Colonic mucosa (tissue), 4 donors: Measurements from ENCODE around the gene HSF2BP. TPM values are rescaled to one million over a fixed set of nuclear protein-coding genes. Genes with fewer than 3 reads are reported as not detected.
"Not testable (repeated sequence)": the region's sequence is repeated elsewhere in the genome, so short reads cannot be mapped to it uniquely, and the experiment has no call there.

Experiments used
- DNase-seq: peaks from one replicate; pipeline ENCODE4 v3.0.0-alpha.2; 2020
- H3K27ac ChIP-seq: fragments of 200-600 bp; one replicate; pipeline ENCODE4 v1.8.0; 2021
- H3K27me3 ChIP-seq: fragments of 200-600 bp; one replicate; pipeline ENCODE4 v1.8.0; 2021
- H3K36me3 ChIP-seq: fragments of 200-600 bp; one replicate; pipeline ENCODE4 v1.8.0; 2021
- H3K4me1 ChIP-seq: fragments of 200-600 bp; one replicate; pipeline ENCODE4 v1.8.0; 2021; ENCODE audit warnings: mild to moderate bottlenecking
- H3K4me3 ChIP-seq: fragments of 200-600 bp; one replicate; pipeline ENCODE4 v1.8.0; 2021
- H3K9ac ChIP-seq, 2 donors: one replicate each; pipeline ENCODE4 v1.7.0; 2013; ENCODE audit warnings: control low read depth in 2 of 2, low read depth in 2 of 2, low read length in 2 of 2
- H3K9me3 ChIP-seq: fragments of 200-600 bp; one replicate; pipeline ENCODE4 v1.8.0; 2021
- intact Hi-C: fragments of 100-400 bp; cut with DNase I; formaldehyde crosslinking; loops from one replicate; pipeline ENCODE4 v1.14.1; 2022
- total RNA-seq, 2 donors: library from RNA; stranded (reverse); fragmentation: NEBNext Ultra II Directional in 1 of 2; extraction: Animal tissue kit (Norgen Biotek cat#: 25700) in 1 of 2; gene quantifications; one replicate each; pipeline ENCODE4 v1.2.1, GENCODE V29; 2021
- donor health status: healthy.
- donor health status: DM: no; HTN: no; CAD: no.
- donor health status: DM: no; HTN: no; CAD: no.

The HSF2BP gene
- total RNA-seq, 2 donors from 2014 or later, result 0.45 TPM; not detected in 1

DNA sequence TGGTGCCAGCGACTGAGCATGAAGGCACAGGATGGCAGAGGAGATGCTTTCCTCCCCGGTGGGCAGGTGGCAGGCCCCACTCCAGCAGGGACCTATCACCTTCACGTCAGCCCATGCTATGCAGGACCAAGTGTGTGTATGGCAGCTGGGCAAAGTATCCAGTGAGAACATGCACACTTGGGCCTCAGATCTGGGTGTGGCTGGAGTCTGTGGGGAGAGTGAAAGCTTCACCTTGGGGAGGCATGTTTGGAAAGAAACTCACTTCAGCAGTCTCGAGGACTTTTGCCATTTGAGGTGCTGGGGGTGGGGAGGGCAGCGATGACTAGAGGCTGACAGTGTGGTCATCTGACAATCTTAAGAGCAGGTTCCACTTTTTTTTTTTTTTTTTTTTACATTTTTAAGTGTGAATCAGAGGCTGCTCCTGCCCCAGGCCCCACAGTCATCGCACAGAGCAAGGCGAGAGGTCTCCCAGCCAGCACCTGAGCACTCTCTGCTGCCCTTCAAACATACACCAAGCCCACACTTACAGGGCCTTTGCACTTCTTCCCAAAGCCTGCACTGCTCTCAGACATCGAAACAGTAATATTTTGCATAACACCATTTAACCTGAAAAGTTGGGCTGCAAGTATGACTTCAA lies 136.7 kb downstream of the HSF2BP start:
- intact Hi-C loops, H3K9ac ChIP-seq, H3K4me3 ChIP-seq, H3K9me3 ChIP-seq, H3K4me1 ChIP-seq, H3K36me3 ChIP-seq, DNase-seq, H3K27me3 ChIP-seq, H3K27ac ChIP-seq: not testable (repeated sequence)

DNA sequence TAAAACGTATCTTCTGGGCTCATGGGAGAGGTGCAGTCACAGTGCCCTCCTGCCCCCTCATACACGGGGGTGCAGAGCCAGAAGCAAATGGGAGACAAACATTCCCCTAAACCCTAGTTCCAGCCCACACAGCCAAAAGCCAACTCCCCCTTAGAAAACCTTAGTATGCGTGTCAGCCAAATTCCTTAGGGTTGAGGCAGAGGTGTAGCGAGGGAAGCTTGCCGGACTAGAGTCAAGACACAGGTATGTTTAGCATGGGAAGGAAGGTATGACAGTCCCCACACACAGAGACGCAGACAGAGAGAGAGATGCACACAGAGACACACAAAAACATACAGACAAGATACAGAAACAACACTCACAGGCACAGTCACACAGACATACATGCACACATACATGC lies 141.6 kb downstream of the HSF2BP start:
- intact Hi-C loops, DNase-seq, H3K27me3 ChIP-seq: not testable (repeated sequence)

DNA sequence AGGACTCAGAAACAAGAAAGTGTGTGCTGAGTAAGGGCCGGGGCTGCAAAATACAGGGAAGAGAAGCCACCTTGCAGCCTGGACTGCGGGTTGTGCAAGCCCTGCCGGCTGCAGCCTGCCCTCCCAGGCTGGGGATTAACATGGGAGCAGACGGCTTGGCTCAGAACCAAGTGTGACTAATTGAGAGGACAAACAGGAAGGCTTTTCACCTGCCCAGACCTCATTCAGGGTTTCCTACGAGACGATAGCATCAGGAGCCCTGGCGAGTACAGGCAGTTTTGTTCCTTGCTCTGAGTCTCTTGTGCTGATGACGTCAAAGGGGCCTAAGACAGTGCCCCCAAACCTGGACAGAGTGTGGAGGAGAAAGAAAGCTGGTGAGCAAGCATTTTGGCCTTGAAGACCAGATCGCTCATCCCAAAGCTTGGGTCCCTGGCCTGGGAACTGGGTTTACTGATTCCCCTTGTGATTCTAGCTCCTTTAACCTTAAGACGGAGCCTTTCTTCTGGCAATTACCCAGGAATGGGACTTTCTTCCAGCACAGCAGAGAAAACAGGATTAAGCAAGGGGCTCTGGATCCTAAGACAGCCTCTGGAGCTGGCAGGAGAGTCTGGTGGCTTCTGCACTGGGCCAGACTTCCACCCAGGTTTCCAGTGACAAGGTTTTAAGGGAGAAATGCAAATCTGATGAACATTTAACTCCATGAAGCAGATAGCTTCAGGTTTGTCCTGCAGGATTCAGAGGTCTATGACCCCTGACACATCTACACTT lies 142.2 kb downstream of the HSF2BP start:
- H3K4me1 ChIP-seq, H3K9me3 ChIP-seq, H3K27ac ChIP-seq, H3K27me3 ChIP-seq, intact Hi-C loops, H3K4me3 ChIP-seq, H3K36me3 ChIP-seq, H3K9ac ChIP-seq, DNase-seq: not testable (repeated sequence)

More for the DNA sequence above, 141.6 kb downstream of the HSF2BP start:
- not testable (repeated sequence) for H3K36me3 ChIP-seq, H3K4me1 ChIP-seq, H3K4me3 ChIP-seq, H3K9me3 ChIP-seq, H3K9ac ChIP-seq, H3K27ac ChIP-seq

DNA sequence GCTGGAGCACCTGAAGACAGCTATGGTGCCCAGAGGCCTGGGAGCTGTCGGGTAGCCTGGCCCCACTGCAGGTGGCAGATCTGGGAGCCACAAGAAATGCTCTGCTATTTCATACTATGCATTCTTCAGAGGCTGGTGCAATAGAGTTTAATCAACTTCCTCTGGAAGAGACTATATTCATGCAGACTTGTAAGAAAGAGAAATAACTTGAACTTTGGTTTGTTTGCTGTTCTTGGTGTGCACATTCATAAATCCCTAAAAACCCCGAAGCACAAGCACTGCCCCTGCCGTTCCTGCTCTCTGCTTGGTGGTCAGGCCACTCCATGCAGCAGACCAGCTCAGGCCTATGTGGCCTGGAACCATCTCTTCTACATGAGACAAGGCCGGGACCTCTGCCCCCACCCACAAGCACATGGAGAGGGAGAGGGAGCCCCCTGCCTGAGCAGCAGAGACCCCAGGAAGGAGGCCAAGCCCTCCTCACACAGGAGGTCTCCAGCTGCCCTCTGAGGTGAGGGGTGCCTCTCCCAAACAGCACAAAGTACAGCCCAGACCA lies 142.9 kb downstream of the HSF2BP start:
- H3K36me3 ChIP-seq, intact Hi-C loops, H3K27me3 ChIP-seq: not testable (repeated sequence)

DNA sequence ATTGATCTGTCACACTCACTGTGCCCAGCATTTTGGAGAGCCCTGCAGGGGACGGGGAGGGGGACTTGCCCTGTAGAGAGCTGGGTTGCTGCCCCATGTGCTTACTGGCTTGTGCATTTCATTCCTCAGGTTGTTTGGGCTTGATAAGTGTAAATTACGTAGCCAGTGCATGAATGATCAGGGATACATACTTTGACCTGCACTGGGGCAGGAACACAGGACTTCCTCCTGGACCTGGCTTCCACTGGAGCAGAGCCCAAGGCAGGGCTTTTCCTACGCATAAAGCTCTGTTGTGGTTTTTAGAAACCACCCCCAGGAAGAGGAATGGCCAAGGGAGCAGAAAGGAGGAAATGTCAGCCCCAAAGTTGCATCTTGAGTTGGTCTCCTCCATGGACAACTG lies 144.5 kb downstream of the HSF2BP start:
- H3K27me3 ChIP-seq, H3K36me3 ChIP-seq, intact Hi-C loops, H3K9me3 ChIP-seq, H3K27ac ChIP-seq, DNase-seq, H3K9ac ChIP-seq, H3K4me1 ChIP-seq, H3K4me3 ChIP-seq: not testable (repeated sequence)

More for the DNA sequence above, 142.9 kb downstream of the HSF2BP start:
- not testable (repeated sequence) for DNase-seq, H3K9ac ChIP-seq, H3K9me3 ChIP-seq, H3K4me1 ChIP-seq, H3K4me3 ChIP-seq, H3K27ac ChIP-seq

DNA sequence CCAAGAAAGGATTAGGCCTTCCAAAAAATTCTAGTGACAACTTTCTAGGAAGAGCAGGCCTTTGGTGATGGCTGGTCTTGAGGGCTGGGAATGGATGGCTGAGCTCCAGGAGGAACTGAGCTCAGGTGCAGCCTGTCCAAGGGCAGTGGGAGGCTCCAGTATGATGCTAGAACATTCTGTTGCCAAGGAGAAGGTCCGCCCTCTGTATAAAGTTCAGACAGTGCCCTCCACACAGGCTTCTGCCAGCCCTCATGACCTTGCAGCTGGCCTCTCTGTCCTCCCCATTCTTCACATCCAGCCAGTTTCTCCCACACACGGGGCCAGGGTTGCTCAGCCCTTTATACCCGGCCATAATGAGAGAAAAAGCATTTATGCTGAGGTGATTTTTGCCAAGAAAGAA lies 146.3 kb downstream of the HSF2BP start:
- H3K9ac ChIP-seq, H3K27me3 ChIP-seq, H3K27ac ChIP-seq, H3K36me3 ChIP-seq, DNase-seq, intact Hi-C loops, H3K4me3 ChIP-seq, H3K9me3 ChIP-seq, H3K4me1 ChIP-seq: not testable (repeated sequence)

DNA sequence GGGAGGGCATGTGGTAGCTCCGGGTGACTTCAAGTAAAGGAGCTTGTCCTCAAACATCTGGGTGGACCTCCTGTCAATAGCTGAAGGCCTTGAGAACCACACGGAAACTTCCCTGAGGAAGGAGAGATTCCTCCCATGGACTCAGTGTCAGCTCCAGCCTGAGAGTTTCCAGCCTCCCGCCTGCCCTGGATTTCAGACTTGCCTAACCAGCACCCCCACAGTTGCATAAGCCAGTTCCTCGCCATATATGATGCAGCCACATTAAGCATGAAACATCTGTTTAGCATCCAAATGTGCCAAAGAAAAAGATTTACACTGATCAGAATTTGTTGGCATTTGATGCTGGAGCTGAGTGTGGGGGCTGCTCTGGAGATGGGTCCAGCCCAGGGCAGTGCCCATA lies 148.1 kb downstream of the HSF2BP start:
- H3K4me3 ChIP-seq, H3K36me3 ChIP-seq, intact Hi-C loops, H3K27me3 ChIP-seq, DNase-seq, H3K4me1 ChIP-seq, H3K9me3 ChIP-seq, H3K9ac ChIP-seq, H3K27ac ChIP-seq: not testable (repeated sequence)

DNA sequence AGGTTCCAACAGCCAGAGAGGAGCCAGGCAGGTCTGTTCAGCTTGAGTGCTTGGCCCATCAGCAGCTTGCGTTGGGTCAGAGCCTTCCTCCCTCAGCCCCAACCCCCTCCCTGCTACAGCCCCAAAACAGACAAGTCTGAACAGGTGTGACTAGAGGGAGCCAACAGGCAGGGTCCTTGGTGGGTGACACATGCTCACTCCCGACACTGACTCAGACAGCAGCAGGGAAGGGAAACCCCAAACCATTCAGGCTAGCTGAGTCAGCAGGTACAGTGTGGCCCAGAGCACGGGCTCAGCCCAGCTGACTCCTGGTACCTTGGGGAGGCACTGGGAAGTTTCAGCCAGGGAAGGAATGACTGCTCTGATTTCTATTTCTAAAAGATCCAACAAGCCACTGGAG lies 148.6 kb downstream of the HSF2BP start:
- H3K4me1 ChIP-seq, H3K4me3 ChIP-seq, H3K27me3 ChIP-seq, H3K9me3 ChIP-seq, intact Hi-C loops, H3K9ac ChIP-seq, H3K36me3 ChIP-seq, H3K27ac ChIP-seq, DNase-seq: not testable (repeated sequence)

DNA sequence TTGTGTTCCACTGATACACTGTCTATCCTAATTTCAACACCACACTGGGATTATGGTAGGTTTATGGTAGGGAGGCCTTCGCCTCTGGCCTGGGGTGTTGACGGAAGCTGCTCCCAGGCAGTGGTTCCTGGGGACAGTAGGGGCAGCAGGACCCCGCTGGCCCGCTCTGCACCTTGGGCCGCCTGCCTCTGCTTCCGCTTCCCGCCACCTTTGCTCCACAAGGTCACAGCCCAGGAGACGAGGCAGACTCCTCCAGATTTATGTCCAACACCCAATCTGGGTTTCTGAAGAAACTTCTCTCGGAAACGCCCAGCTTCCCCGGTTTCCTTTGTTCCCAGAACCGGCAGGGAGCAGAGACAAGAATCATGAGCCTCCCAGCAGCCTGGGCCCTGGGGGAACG lies 155.4 kb downstream of the HSF2BP start:
- H3K9ac ChIP-seq, H3K36me3 ChIP-seq, H3K27ac ChIP-seq, intact Hi-C loops, H3K9me3 ChIP-seq, H3K4me1 ChIP-seq, H3K27me3 ChIP-seq, DNase-seq, H3K4me3 ChIP-seq: not testable (repeated sequence)

DNA sequence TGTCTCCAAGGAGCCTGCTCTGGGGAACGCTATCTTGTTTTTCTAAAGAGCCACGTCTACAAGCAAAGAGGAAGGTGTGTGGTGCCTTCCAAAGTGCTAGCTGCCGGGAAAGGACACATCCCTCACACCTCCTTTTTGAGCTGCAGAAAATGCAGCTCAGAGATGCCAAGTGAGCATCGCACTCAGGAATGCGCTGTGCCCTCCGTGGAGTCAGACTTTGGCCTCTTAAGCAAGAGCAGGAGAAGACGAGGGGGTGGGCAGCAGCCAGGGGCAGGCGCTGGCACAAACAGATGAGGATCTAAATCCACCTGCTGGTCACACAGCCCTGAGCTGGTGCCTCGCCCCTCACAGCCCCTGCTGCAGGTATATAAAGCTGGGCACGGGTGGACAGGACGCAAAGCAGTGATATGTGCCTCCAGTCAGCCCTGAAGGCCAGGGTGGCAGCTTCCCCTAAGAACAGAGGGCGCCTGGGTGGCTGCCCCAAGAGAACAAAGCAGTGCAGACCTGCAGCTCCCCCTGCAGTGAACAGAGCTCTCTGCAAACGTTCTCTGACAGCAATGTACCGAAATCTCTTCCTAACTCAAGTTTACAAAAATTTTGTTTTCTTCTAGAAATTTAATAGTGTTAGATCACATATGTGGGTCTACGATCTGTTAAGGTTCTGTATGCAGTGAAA lies 156.1 kb downstream of the HSF2BP start:
- H3K4me1 ChIP-seq, H3K27ac ChIP-seq, H3K4me3 ChIP-seq, H3K27me3 ChIP-seq, H3K9me3 ChIP-seq, DNase-seq, H3K36me3 ChIP-seq, H3K9ac ChIP-seq, intact Hi-C loops: not testable (repeated sequence)

DNA sequence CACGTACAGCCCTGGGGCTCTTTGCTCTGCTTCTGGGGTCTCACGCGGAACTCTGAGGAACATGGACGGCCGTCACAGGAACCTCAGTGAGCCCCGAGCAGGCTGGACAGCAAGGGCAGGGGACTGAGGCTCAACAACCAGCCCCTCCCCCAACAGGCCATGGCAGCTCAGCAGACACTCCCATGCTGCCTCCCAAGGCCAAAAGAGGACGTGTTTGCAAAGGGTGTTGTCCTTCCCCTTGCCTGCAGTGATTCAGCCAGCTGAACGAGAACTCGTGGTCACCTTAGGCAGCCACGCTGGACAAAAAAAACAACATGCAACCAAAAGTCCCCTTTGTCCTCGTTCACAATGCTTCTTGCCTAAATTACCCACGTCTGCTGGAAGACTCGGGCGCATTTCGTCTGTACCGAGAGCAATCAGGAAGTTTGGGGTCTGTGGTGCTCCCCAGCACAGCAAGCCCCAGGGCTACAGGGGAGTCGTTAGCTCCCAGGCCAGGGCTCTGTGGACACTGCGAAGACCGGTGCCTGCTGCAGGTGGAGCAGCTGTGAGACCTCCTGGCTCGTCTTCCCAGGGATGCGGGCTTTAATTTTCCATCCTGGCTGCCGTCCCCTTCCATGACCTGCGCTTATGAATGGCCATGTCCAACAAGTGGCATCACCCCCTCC lies 156.7 kb downstream of the HSF2BP start:
- H3K36me3 ChIP-seq, DNase-seq, H3K27ac ChIP-seq, H3K4me1 ChIP-seq, H3K9me3 ChIP-seq, H3K4me3 ChIP-seq, H3K9ac ChIP-seq, intact Hi-C loops, H3K27me3 ChIP-seq: not testable (repeated sequence)

DNA sequence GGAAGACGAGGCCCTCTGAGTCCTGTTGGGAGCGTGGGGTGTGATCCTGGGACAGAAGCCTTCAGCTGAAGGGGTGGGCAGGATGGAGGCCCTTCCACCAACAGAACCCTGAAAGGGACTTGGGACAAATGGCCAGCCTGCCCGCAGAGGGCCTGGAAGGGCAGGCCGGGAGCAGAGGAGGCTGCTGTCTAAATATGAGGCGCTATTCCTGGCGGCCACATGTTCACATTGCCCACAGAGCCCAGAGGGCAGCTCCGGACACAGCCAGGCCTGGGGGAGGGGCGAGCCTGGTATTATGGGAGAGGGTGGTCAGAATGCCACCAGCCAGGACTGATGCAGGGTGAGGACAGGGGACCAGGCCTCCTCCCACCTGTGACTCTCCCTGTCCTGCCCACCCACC lies 160.4 kb downstream of the HSF2BP start:
- H3K36me3 ChIP-seq, H3K4me3 ChIP-seq, H3K9ac ChIP-seq, H3K27ac ChIP-seq, H3K27me3 ChIP-seq, intact Hi-C loops, H3K9me3 ChIP-seq, DNase-seq, H3K4me1 ChIP-seq: not testable (repeated sequence)

DNA sequence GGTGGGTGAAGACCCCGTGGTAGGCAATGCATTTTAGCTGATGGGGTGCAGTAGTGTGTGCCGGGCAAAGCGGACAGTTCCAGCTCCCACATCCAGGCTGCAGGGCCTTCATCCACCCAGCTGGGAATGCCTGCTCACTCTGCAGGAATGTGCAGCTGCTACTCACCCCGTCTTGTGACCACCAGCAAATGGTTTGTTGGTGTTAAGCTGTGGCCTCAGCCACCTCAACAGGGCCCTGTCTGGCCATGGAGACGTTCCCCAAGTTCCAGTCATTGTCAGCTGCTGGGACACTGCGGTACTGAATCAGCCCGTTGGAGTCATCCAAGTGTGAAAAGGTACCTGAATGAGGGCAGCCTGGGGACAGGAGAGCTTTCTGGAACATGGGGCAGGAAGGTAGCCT lies 161.2 kb downstream of the HSF2BP start:
- H3K9me3 ChIP-seq, H3K27ac ChIP-seq, intact Hi-C loops, H3K4me1 ChIP-seq, H3K9ac ChIP-seq, H3K27me3 ChIP-seq, DNase-seq, H3K4me3 ChIP-seq, H3K36me3 ChIP-seq: not testable (repeated sequence)
